ENCODE data around the gene CDKN2B-AS1.

- TF ChIP-seq POLR2A (IDR thresholded peaks at IDR 0.05) (no peak), CTCF (IDR thresholded peaks at IDR 0.05) (no peak)
Measured at GRCh38 chr9:22065431-22066200, 71.0 kb downstream of the CDKN2B-AS1 start.

All from Peyer's patch (tissue), 4 donors.